ENCODE results near the gene MPZL3.
"Not testable (repeated sequence)": the region's sequence is repeated elsewhere in the genome, so short reads cannot be mapped to it uniquely, and the experiment has no call there.

The MPZL3 gene

GRCh38 chr11:118200901-118201680 is 51.1 kb downstream of the MPZL3 start:
- no peak overlapping the region for H3K4me3 Mint-ChIP-seq
- H3K27me3 Mint-ChIP-seq: no peaks in the 10 kb centered on the region
- H3K9me3 Mint-ChIP-seq (ENCODE audit: low read depth): peaks cover under 1% of the 10 kb centered on the region

GRCh38 chr11:118200497-118200896 is 51.7 kb downstream of the MPZL3 start:
- Mint-ChIP-seq H3K9me3 (ENCODE audit: low read depth) (no peaks in the 10 kb centered on the region), H3K4me3 (no peak overlapping the region), H3K27me3 (no peaks in the 10 kb centered on the region), H3K36me3 (peaks cover 13% of the 10 kb centered on the region), H3K4me1 (ENCODE audit: low read depth) (peaks cover 18% of the 10 kb centered on the region), H3K27ac (no peak overlapping the region)

More at GRCh38 chr11:118200901-118201680, 51.1 kb downstream of the MPZL3 start:
- Mint-ChIP-seq H3K4me1 (ENCODE audit: low read depth) (peaks cover 18% of the 10 kb centered on the region), H3K27ac (no peak overlapping the region), H3K36me3 (peaks cover 19% of the 10 kb centered on the region)

GRCh38 chr11:118199135-118199534 is 53.0 kb downstream of the MPZL3 start:
- no peaks in the 10 kb centered on the region for H3K9me3 Mint-ChIP-seq (ENCODE audit: low read depth)
- peak overlapping the region; percentile 74 for H3K4me3 Mint-ChIP-seq
- H3K27me3 Mint-ChIP-seq: no peaks in the 10 kb centered on the region

GRCh38 chr11:118198370-118198769 is 53.8 kb downstream of the MPZL3 start:
- H3K9me3 Mint-ChIP-seq (ENCODE audit: low read depth): no peaks in the 10 kb centered on the region
- H3K36me3 Mint-ChIP-seq: peaks cover 11% of the 10 kb centered on the region
- H3K4me3 Mint-ChIP-seq: peak overlapping the region; percentile 74
- peaks cover 18% of the 10 kb centered on the region for H3K4me1 Mint-ChIP-seq (ENCODE audit: low read depth)
- H3K27ac Mint-ChIP-seq: no peak overlapping the region
- no peaks in the 10 kb centered on the region for H3K27me3 Mint-ChIP-seq

More at GRCh38 chr11:118199135-118199534, 53.0 kb downstream of the MPZL3 start:
- H3K36me3 Mint-ChIP-seq: peaks cover 9% of the 10 kb centered on the region
- H3K27ac Mint-ChIP-seq: no peak overlapping the region
- peaks cover 18% of the 10 kb centered on the region for H3K4me1 Mint-ChIP-seq (ENCODE audit: low read depth)

- Mint-ChIP-seq H3K36me3 (peaks cover 21% of the 10 kb centered on the region), H3K4me1 (ENCODE audit: low read depth) (peaks cover 18% of the 10 kb centered on the region), H3K4me3 (no peak overlapping the region), H3K27me3 (no peaks in the 10 kb centered on the region), H3K9me3 (ENCODE audit: low read depth) (no peaks in the 10 kb centered on the region), H3K27ac (peak overlapping the region; percentile 64)
Observed at GRCh38 chr11:118194835-118195627, 57.1 kb downstream of the MPZL3 start.

- H3K27me3 Mint-ChIP-seq: no peaks in the 10 kb centered on the region
- H3K4me1 Mint-ChIP-seq (ENCODE audit: low read depth): peaks cover 14% of the 10 kb centered on the region
- H3K27ac Mint-ChIP-seq: peak overlapping the region; percentile 66
- H3K36me3 Mint-ChIP-seq: peaks cover 18% of the 10 kb centered on the region
- no peaks in the 10 kb centered on the region for H3K9me3 Mint-ChIP-seq (ENCODE audit: low read depth)
- H3K4me3 Mint-ChIP-seq: no peak overlapping the region
Observed at GRCh38 chr11:118193910-118194566, 58.1 kb downstream of the MPZL3 start.

- not testable (repeated sequence) for H3K4me3 Mint-ChIP-seq; H3K27ac Mint-ChIP-seq; H3K4me1 Mint-ChIP-seq (ENCODE audit: low read depth); H3K27me3 Mint-ChIP-seq; H3K9me3 Mint-ChIP-seq (ENCODE audit: low read depth)
- H3K36me3 Mint-ChIP-seq: peaks cover 13% of the 10 kb centered on the region
Observed at GRCh38 chr11:118192817-118193216, 59.3 kb downstream of the MPZL3 start.

GRCh38 chr11:118190942-118191506 is 61.1 kb downstream of the MPZL3 start:
- not testable (repeated sequence) for H3K9me3 Mint-ChIP-seq (ENCODE audit: low read depth); H3K4me3 Mint-ChIP-seq; H3K27ac Mint-ChIP-seq; H3K27me3 Mint-ChIP-seq; H3K4me1 Mint-ChIP-seq (ENCODE audit: low read depth)
- peaks cover 12% of the 10 kb centered on the region for H3K36me3 Mint-ChIP-seq

- H3K4me3 Mint-ChIP-seq: no peak overlapping the region
- H3K36me3 Mint-ChIP-seq: peaks cover 2% of the 10 kb centered on the region
- H3K27ac Mint-ChIP-seq: no peak overlapping the region
- H3K9me3 Mint-ChIP-seq (ENCODE audit: low read depth): no peaks in the 10 kb centered on the region
- H3K4me1 Mint-ChIP-seq (ENCODE audit: low read depth): no peaks in the 10 kb centered on the region
- peaks cover 16% of the 10 kb centered on the region for H3K27me3 Mint-ChIP-seq
Observed at GRCh38 chr11:118186346-118187107, 65.6 kb downstream of the MPZL3 start.

- H3K4me3 Mint-ChIP-seq: no peak overlapping the region
- no peaks in the 10 kb centered on the region for H3K9me3 Mint-ChIP-seq (ENCODE audit: low read depth)
- H3K27ac Mint-ChIP-seq: no peak overlapping the region
- H3K36me3 Mint-ChIP-seq: peaks cover 2% of the 10 kb centered on the region
- H3K27me3 Mint-ChIP-seq: peaks cover 16% of the 10 kb centered on the region
- H3K4me1 Mint-ChIP-seq (ENCODE audit: low read depth): peaks cover 1% of the 10 kb centered on the region
Observed at GRCh38 chr11:118184784-118185579, 67.2 kb downstream of the MPZL3 start.

GRCh38 chr11:118183691-118184090 is 68.5 kb downstream of the MPZL3 start:
- H3K27ac Mint-ChIP-seq; H3K9me3 Mint-ChIP-seq (ENCODE audit: low read depth); H3K4me3 Mint-ChIP-seq; H3K36me3 Mint-ChIP-seq; H3K4me1 Mint-ChIP-seq (ENCODE audit: low read depth): not testable (repeated sequence)
- peaks cover 16% of the 10 kb centered on the region for H3K27me3 Mint-ChIP-seq

GRCh38 chr11:118180300-118180703 is 71.9 kb downstream of the MPZL3 start:
- H3K4me3 Mint-ChIP-seq: no peak overlapping the region
- H3K9me3 Mint-ChIP-seq (ENCODE audit: low read depth): no peaks in the 10 kb centered on the region
- peaks cover 14% of the 10 kb centered on the region for H3K27me3 Mint-ChIP-seq
- H3K36me3 Mint-ChIP-seq: peaks cover 2% of the 10 kb centered on the region
- no peak overlapping the region for H3K27ac Mint-ChIP-seq
- peaks cover 1% of the 10 kb centered on the region for H3K4me1 Mint-ChIP-seq (ENCODE audit: low read depth)

- H3K27ac Mint-ChIP-seq: no peak overlapping the region
- H3K4me1 Mint-ChIP-seq (ENCODE audit: low read depth): peaks cover 2% of the 10 kb centered on the region
- no peaks in the 10 kb centered on the region for H3K27me3 Mint-ChIP-seq
- no peak overlapping the region for H3K4me3 Mint-ChIP-seq
- H3K9me3 Mint-ChIP-seq (ENCODE audit: low read depth): no peaks in the 10 kb centered on the region
- no peaks in the 10 kb centered on the region for H3K36me3 Mint-ChIP-seq
Observed at GRCh38 chr11:118176778-118177134, 75.4 kb downstream of the MPZL3 start.

All from activated naive CD8-positive, alpha-beta T cell (primary cell).